IPS-20b (cell line): ENCODE results near the gene SLCO4A1.
"Not testable (repeated sequence)": the region's sequence is repeated elsewhere in the genome, so short reads cannot be mapped to it uniquely, and the experiment has no call there.

Experiments
- H3K27ac ChIP-seq: one replicate; pipeline ENCODE4 v1.5.1; 2013; ENCODE audit warnings: low read length
- H3K27me3 ChIP-seq: 2 replicates; pipeline ENCODE4 v1.6.1; 2013; ENCODE audit warnings: mild to moderate bottlenecking, low read length, inconsistent platforms; ENCODE audit not compliant: insufficient read depth
- H3K36me3 ChIP-seq: 2 replicates; pipeline ENCODE4 v1.6.1; 2013; ENCODE audit warnings: low read depth, mild to moderate bottlenecking, inconsistent platforms, low read length, moderate library complexity; ENCODE audit not compliant: insufficient read depth
- H3K4me1 ChIP-seq: 2 replicates; pipeline ENCODE4 v1.6.1; 2013; ENCODE audit warnings: mild to moderate bottlenecking, control low read depth, inconsistent platforms, low read length, moderate library complexity; ENCODE audit not compliant: insufficient read depth
- H3K4me3 ChIP-seq: 2 replicates; pipeline ENCODE4 v1.5.1; 2013; ENCODE audit warnings: mild to moderate bottlenecking, low read length, inconsistent platforms
- H3K9ac ChIP-seq: 2 replicates; pipeline ENCODE4 v1.6.1; 2013; ENCODE audit warnings: low read depth, mild to moderate bottlenecking, inconsistent platforms, low read length, moderate library complexity
- H3K9me3 ChIP-seq: 2 replicates; pipeline ENCODE4 v1.6.1; 2013; ENCODE audit warnings: mild to moderate bottlenecking, low read depth, low read length, inconsistent platforms; ENCODE audit not compliant: insufficient read depth

Gene SLCO4A1

DNA sequence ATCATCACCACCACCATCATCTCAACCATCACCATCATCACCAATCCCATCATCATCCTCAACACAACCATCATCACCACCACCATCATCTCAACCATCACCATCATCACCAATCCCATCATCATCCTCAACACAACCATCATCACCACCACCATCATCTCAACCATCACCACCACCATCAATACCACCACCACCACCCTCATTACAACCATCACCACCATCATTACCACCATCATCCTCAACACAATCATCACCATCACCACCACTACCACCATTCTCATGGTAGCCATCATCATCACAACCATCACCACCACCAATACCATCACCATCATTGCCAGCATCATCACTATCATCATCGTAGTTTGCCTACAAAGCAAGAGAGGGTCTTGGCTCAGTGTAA is 14.9 kb upstream of the SLCO4A1 start:
- H3K27ac ChIP-seq, H3K9me3 ChIP-seq, H3K9ac ChIP-seq, H3K27me3 ChIP-seq, H3K36me3 ChIP-seq, H3K4me3 ChIP-seq: not testable (repeated sequence)
- peaks cover 12% of the 10 kb centered on the region for H3K4me1 ChIP-seq

DNA sequence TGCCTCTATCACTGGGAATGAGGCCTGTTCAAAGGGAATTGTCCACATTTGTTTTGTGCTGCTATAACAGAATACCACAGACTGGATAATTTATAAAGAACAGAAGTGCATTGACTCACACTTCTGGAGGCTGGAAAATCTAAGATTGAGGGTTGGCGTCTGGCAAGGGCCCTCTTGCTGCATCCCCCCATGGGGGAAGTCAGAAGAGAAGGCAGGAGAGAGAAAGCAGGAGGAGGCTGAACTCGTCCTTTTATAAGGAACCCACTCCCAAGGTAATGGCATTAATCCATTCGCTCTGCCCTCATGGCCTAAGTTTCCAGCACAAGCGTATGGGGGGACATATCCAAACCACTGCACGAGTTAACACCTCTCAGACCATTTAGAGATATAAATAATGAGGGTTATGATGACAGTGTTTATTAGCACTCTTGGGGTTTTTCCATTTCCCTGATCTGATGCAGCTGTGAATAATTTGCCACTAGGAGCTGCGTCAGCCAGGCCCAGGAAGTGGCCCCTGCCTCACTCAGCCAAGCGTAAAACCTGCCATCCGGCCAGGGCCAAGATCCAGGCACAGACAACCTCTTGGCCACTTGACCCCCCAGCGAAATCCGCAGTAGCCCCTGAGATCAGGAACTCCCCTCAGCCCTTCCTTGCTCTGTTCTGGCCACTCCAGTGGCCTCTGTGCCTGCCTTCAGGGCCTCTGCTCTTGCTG is 14.2 kb upstream of the SLCO4A1 start:
- Histone ChIP-seq H3K9me3 (no peaks in the 10 kb centered on the region), H3K4me3 (no peak overlapping the region), H3K4me1 (peaks cover 12% of the 10 kb centered on the region), H3K27me3 (no peaks in the 10 kb centered on the region; the same call in 1 of the 2 replicates), H3K36me3 (no peaks in the 10 kb centered on the region), H3K9ac (no peak overlapping the region), H3K27ac (no peak overlapping the region)

DNA sequence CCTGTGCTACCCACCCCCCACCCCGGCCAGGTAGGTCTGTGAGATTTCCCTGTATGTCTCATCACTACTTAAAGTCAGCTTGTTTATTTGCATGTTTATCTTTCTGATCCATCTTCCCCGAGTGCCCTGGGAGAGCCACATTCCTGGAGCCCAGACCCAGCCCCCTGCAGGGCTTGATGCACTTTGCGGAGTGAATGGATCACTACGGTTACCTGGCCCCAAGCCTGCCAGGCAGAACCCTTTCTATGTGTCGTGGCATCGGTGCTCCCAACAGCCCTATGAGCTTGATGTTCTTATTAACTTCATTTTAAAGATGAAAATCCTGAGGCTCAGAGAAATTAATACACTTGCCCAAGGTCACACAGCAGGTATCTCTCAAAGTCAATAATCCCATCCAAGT is 13.6 kb upstream of the SLCO4A1 start:
- H3K9me3 ChIP-seq = no peaks in the 10 kb centered on the region
- H3K27ac ChIP-seq = no peak overlapping the region
- H3K4me3 ChIP-seq = no peak overlapping the region
- H3K9ac ChIP-seq = no peak overlapping the region
- no peaks in the 10 kb centered on the region for H3K36me3 ChIP-seq
- peaks cover 8% of the 10 kb centered on the region for H3K4me1 ChIP-seq
- no peaks in the 10 kb centered on the region; the same call in 1 of the 2 replicates for H3K27me3 ChIP-seq

DNA sequence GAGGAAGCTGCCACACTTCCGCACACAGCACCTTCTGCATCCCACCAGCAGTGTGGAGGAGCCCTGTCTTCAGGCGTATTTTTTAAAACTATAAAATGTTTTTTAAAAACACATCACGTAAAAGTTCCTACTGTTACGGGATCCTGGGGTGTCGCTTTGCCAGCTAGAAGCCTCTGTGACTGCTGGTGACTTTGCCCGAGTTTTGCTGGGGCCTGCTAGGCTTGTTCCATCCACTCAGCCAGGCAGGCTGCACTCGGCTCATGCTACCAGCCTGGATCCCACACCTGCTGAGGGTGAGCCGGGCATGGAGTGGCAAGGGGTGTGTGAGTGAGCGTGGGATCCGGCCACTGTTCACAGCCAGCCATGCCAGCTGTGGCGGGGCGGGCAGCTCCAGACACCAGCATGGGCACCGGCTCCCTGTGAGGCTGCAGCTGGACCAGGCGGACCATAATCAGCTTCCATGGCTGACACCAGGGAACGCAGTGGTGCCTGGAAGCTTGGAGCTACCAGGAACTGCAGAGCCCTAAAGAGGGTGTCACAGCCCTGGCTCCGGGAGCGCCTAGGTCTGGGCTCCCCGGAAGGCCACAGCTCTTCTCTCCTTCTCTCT is 12.3 kb upstream of the SLCO4A1 start:
- H3K36me3 ChIP-seq = no peaks in the 10 kb centered on the region
- H3K4me3 ChIP-seq = no peak overlapping the region
- no peaks in the 10 kb centered on the region; the same call in 1 of the 2 replicates for H3K27me3 ChIP-seq
- H3K4me1 ChIP-seq = peaks cover 4% of the 10 kb centered on the region; the same call in 1 of the 2 replicates
- no peak overlapping the region for H3K27ac ChIP-seq
- H3K9me3 ChIP-seq = no peaks in the 10 kb centered on the region
- no peak overlapping the region for H3K9ac ChIP-seq

DNA sequence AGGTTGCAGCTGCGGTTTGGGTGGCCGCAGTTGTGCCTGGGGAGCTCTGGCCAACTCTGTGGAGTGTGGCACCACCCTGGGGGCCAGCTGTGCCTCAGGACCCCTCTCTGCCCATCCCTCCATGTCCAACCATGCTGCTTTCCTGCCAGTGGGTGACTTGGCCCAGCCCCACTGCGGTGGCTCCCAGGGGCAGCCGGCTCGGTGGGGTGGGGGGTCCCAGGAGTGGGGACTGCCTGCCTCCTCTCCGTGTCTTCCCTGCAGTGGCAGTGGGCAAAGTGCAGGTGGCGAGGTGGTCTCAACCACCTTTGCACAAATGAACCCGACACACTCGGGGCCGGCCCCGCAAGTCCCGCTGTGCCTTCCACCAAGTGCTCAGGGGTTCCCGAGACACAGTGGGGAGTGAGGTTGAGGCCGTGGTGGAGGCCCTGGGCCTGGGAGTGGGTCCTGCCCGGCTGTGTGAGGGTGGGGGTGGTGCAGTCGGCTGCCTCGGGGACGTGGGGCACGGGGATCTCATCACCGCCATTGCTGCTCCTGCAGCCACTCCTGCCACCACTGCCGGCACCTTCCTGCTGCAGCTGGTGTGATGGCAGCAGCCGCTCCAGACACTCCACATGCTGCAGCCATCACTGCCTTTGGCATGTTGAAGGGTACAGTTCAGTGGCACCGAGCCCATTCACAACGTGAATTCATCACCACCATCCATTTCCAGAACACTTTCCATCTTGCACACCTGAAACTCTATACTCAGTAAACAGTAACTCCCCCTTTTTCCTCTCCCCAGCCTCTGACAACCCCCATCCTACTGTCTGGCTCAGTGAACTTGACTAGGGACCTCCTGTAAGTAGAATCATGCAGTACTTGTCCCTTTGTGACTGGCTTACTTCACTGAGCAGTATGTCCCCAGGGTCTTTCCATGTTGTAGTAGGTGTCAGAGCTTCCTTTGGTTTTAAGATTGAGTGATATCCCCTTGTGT is 10.7 kb upstream of the SLCO4A1 start:
- H3K27me3 ChIP-seq = peaks cover 7% of the 10 kb centered on the region; the same call in 1 of the 2 replicates
- H3K36me3 ChIP-seq = no peaks in the 10 kb centered on the region
- no peaks in the 10 kb centered on the region for H3K9me3 ChIP-seq

DNA sequence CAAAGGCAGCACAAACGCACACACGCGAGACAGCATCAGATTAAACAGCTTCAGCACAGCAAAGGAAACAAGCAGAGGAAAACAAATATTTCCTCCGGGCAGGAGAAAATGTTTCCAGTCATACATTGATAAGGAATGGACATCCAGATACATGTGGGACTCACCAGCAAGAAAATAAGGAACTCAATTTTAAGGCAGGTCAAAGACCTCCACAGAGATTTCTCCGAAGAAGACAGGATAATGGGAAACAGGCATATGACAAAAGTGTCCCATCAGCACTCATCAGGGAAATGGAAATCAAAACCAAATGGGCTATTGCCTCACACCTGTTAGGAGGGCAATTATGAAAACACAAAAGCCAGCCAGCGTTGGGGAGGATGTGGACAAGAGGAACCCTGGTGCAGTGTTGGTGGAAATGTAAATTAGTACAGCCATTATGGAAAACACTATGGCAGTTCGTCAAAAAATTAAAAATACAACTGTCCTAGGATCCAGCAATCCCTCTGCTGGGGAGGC is 9.7 kb upstream of the SLCO4A1 start:
- Histone ChIP-seq H3K36me3 (no peaks in the 10 kb centered on the region), H3K9ac (no peak overlapping the region), H3K27me3 (peaks cover 17% of the 10 kb centered on the region; the same call in 1 of the 2 replicates), H3K4me1 (peaks cover 4% of the 10 kb centered on the region; the same call in 1 of the 2 replicates), H3K27ac (no peak overlapping the region), H3K4me3 (no peak overlapping the region), H3K9me3 (no peaks in the 10 kb centered on the region)

More for the DNA sequence above, 10.7 kb upstream of the SLCO4A1 start:
- H3K9ac ChIP-seq = no peak overlapping the region
- no peak overlapping the region for H3K27ac ChIP-seq
- peaks cover 4% of the 10 kb centered on the region; the same call in 1 of the 2 replicates for H3K4me1 ChIP-seq
- no peak overlapping the region for H3K4me3 ChIP-seq

DNA sequence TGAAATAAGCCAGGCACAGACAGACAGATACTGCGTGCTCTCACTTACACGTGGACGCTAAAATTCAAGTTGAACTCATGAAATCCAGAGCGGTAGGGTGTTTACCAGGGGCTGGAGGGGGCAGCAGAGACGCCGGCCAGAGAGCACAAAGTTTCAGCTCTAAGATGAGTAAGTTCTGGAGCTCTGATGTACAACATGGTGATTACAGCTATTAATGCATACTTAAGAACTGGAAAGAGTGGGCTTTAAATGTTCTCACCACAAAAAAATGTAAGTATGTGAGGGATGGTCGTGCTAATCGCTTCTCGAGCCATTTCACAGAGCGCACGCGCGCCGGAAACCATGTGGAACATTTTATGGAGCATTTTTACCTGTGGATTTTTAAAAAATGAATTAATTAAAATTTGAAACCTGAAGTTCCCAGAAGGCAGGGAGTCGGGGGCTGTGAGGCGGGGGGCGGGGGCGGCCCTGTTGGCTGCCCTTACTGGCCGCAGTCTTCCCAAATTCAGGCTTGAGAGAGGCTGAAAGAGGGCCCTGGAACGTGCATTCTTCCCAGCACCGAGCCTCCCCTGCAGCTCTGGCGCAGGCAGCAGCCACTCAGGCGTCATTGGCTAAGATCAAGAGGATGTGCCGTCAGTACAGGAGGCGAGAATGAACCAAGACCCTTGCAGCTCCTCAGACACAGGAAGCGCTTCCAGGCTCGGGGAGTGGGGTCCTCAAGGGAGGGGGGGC is 8.5 kb upstream of the SLCO4A1 start:
- H3K36me3 ChIP-seq = no peaks in the 10 kb centered on the region
- no peak overlapping the region for H3K27ac ChIP-seq
- no peaks in the 10 kb centered on the region for H3K9me3 ChIP-seq
- H3K9ac ChIP-seq = no peak overlapping the region
- peaks cover 28% of the 10 kb centered on the region; the same call in 1 of the 2 replicates for H3K27me3 ChIP-seq
- H3K4me1 ChIP-seq = no peaks in the 10 kb centered on the region
- H3K4me3 ChIP-seq = no peak overlapping the region

DNA sequence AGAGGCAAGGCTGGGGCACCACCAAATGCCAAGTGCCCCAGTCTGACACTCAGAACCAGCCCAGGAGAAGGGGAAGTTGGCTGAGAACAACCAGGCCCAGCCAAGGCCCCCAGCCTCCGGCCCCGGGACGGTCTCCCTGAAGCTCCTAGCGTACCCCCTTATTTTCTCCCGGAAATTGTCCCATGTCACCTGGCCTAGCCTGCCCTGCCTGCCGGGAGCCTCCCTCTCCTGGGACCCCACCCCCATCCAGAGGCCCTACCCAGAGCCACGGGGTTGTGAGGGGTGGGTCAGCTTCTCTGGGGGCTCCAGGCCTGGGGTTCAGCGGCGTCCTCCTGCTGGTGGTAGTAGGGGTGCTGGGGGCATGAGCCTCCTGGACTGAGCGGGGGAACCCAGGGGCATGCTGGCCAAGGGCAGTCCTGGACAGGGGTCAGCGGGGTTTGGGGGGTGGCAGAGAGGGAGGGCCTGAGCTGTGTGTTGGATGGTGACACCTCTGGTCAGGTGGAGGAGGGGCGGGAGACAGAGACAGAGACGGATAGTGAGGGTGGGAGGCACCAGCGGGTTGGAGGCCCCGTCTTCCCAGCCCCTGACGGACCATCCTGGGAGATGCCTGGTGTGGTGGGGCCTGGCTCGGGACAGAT is 7.9 kb upstream of the SLCO4A1 start:
- Histone ChIP-seq H3K4me1 (no peaks in the 10 kb centered on the region), H3K4me3 (no peak overlapping the region), H3K36me3 (no peaks in the 10 kb centered on the region), H3K27ac (no peak overlapping the region), H3K9me3 (no peaks in the 10 kb centered on the region), H3K9ac (no peak overlapping the region), H3K27me3 (peaks cover 35% of the 10 kb centered on the region)

DNA sequence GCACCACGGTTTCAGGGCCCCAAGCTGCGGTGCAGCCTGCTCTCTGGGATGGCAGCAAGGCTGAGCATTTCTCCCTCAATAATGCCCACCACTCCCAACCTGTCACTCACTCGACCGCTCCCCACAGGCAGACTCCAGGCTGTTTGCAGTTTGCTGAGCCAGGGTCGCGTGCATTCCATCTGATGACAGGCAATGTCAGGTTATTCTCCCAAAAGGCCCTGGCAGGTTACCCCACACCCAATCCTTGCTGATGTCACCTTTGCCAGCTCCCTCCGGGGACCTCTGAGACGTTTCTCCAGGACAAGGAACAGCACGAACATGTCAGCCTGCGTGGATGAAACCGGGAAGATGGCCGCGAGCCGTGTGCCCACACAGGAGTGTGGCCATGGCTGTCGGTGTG is 7.1 kb upstream of the SLCO4A1 start:
- Histone ChIP-seq H3K27ac (no peak overlapping the region), H3K27me3 (peaks cover 43% of the 10 kb centered on the region), H3K4me1 (no peaks in the 10 kb centered on the region), H3K9me3 (no peaks in the 10 kb centered on the region), H3K36me3 (no peaks in the 10 kb centered on the region), H3K4me3 (no peak overlapping the region), H3K9ac (no peak overlapping the region)

DNA sequence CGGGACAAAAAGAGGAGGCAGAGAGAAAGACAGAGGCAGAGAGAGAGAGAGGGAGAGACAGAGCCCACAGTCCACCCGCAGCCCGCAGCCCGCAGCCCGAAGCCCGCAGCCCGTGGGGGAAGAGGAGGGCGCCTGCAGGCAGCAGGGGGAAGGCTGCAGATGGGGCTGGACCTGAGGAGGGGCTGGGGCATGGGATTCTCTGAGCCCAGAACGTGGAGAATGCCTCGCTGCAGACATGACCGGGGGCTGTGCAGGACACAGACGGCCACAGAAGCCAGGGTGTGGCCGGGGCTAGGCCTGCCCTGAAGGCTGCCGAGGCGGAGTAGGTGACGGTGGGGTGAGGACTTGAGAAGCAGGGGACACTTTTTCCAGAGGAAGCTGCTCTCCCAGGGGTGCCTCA is 6.5 kb upstream of the SLCO4A1 start:
- no peaks in the 10 kb centered on the region for H3K4me1 ChIP-seq
- peaks cover 49% of the 10 kb centered on the region for H3K27me3 ChIP-seq
- H3K36me3 ChIP-seq = no peaks in the 10 kb centered on the region
- H3K9me3 ChIP-seq = no peaks in the 10 kb centered on the region
- H3K4me3 ChIP-seq = no peak overlapping the region
- no peak overlapping the region for H3K27ac ChIP-seq
- no peak overlapping the region for H3K9ac ChIP-seq
